ENCODE data around the gene CTAG2. TPM values are rescaled to one million over a fixed set of nuclear protein-coding genes. Genes with fewer than 3 reads are reported as not detected.
"Not testable (repeated sequence)": the region's sequence is repeated elsewhere in the genome, so short reads cannot be mapped to it uniquely, and the experiment has no call there.

Gene CTAG2
- total RNA-seq, 1 experiment from 2014 or later, result not detected

GRCh38 chrX:154628960-154629359 is 24.4 kb downstream of the CTAG2 start:
- H3K4me3 Mint-ChIP-seq (ENCODE audit: low read depth, unreplicated experiment); intact Hi-C loops (cut with micrococcal nuclease; ENCODE audit: unreplicated experiment); DNase-seq; H3K4me1 Mint-ChIP-seq (ENCODE audit: low read depth, unreplicated experiment); H3K27ac Mint-ChIP-seq (ENCODE audit: unreplicated experiment); H3K36me3 Mint-ChIP-seq (ENCODE audit: insufficient read depth, unreplicated experiment); CTCF ChIA-PET; H3K9me3 Mint-ChIP-seq (ENCODE audit: low read depth, unreplicated experiment); H3K27me3 Mint-ChIP-seq (ENCODE audit: unreplicated experiment); BruUV-seq (replicated peaks): not testable (repeated sequence)

DNA sequence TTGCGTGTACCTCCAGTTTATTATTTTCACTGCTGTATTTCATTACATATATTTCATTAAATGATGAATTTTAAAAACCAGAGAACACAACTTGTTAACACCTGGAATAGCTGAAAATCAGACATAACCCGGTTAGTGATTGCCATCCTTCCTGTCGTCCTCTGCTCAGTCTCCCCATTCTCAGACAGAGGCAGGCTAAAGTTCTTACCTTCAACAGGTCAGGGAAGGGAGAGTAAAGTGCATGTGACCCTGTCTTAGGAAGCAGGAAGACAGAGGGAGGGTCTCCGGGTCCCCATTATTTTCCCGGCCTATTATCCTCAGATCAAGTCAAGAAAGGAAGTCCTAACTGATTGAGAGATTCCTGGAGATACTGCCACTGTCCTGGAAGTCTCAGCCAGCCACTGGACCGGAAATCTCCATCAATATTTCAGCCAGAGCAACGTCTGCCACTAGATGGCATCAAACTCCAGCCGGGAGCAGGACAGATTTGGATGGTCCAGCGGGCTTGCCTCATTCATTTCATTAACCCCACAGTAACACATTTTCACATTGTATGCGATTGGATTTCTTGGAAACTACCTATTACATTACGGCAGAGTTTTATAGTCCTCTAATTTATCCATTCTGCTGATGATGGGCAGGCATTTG is 32.5 kb downstream of the CTAG2 start:
- CTCF ChIA-PET; H3K27ac Mint-ChIP-seq (ENCODE audit: unreplicated experiment); H3K36me3 Mint-ChIP-seq (ENCODE audit: insufficient read depth, unreplicated experiment); intact Hi-C loops (cut with micrococcal nuclease; ENCODE audit: unreplicated experiment); H3K4me1 Mint-ChIP-seq (ENCODE audit: low read depth, unreplicated experiment); BruUV-seq (replicated peaks); H3K27me3 Mint-ChIP-seq (ENCODE audit: unreplicated experiment); H3K4me3 Mint-ChIP-seq (ENCODE audit: low read depth, unreplicated experiment); H3K9me3 Mint-ChIP-seq (ENCODE audit: low read depth, unreplicated experiment); DNase-seq: not testable (repeated sequence)

DNA sequence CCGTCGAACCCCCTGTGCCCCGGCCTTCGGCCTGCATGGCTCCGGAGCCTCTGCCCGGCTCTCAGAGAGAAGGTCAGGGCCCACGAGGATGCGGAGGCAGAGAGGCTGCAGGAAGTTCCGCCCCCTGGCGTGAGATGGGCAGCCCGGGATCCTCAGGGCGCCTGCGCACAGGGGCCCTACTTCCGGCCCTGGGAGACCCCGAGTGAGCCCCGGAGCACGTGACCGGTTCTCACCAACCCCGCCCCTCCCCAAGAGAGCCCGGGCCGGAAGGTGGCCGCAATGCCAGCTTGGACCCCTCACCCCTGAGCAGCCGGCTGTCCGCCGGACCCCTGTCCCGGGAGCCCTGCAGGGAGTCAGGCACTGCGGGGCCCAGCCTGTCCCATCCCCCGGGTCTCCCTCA is 34.2 kb downstream of the CTAG2 start, which contains the start of gene CTAG1B:
Gene CTAG1B, minus strand, starts transcription at position 101 of the 400 bp plus-strand sequence. Its CDS starts 64 bp downstream, at position 37.
- BruUV-seq (replicated peaks); H3K4me1 Mint-ChIP-seq (ENCODE audit: low read depth, unreplicated experiment); intact Hi-C loops (cut with micrococcal nuclease; ENCODE audit: unreplicated experiment); H3K27me3 Mint-ChIP-seq (ENCODE audit: unreplicated experiment); H3K9me3 Mint-ChIP-seq (ENCODE audit: low read depth, unreplicated experiment); H3K4me3 Mint-ChIP-seq (ENCODE audit: low read depth, unreplicated experiment); CTCF ChIA-PET; DNase-seq; H3K27ac Mint-ChIP-seq (ENCODE audit: unreplicated experiment); H3K36me3 Mint-ChIP-seq (ENCODE audit: insufficient read depth, unreplicated experiment): not testable (repeated sequence)

- H3K9me3 Mint-ChIP-seq (ENCODE audit: low read depth, unreplicated experiment); H3K4me3 Mint-ChIP-seq (ENCODE audit: low read depth, unreplicated experiment); H3K27me3 Mint-ChIP-seq (ENCODE audit: unreplicated experiment); DNase-seq; H3K27ac Mint-ChIP-seq (ENCODE audit: unreplicated experiment); H3K4me1 Mint-ChIP-seq (ENCODE audit: low read depth, unreplicated experiment); H3K36me3 Mint-ChIP-seq (ENCODE audit: insufficient read depth, unreplicated experiment); BruUV-seq (replicated peaks); intact Hi-C loops (cut with micrococcal nuclease; ENCODE audit: unreplicated experiment); CTCF ChIA-PET: not testable (repeated sequence)
Observed at GRCh38 chrX:154613586-154613985, 39.8 kb downstream of the CTAG2 start.

DNA sequence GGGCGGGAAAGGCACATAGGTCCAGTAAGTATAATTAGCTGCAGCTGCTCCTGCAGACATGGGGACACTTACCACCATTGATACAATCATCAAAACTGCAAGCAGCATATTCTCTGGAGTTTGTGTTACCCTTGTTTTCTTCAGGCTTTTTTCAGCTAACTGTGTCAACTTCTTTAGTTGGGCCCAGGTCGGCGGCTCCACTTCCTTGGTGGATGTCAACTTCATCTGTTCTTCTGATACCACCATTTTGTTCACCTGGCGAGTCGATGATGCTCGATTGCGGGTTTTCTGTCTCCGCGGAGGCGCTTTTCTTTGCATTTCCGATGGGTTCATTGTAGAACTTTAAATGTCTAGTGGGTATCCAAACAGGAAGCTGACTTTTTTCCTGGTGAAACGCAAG is 42.2 kb downstream of the CTAG2 start:
- H3K4me3 Mint-ChIP-seq (ENCODE audit: low read depth, unreplicated experiment); H3K4me1 Mint-ChIP-seq (ENCODE audit: low read depth, unreplicated experiment); CTCF ChIA-PET; DNase-seq; H3K27ac Mint-ChIP-seq (ENCODE audit: unreplicated experiment); H3K27me3 Mint-ChIP-seq (ENCODE audit: unreplicated experiment); H3K36me3 Mint-ChIP-seq (ENCODE audit: insufficient read depth, unreplicated experiment); BruUV-seq (replicated peaks); H3K9me3 Mint-ChIP-seq (ENCODE audit: low read depth, unreplicated experiment); intact Hi-C loops (cut with micrococcal nuclease; ENCODE audit: unreplicated experiment): not testable (repeated sequence)

DNA sequence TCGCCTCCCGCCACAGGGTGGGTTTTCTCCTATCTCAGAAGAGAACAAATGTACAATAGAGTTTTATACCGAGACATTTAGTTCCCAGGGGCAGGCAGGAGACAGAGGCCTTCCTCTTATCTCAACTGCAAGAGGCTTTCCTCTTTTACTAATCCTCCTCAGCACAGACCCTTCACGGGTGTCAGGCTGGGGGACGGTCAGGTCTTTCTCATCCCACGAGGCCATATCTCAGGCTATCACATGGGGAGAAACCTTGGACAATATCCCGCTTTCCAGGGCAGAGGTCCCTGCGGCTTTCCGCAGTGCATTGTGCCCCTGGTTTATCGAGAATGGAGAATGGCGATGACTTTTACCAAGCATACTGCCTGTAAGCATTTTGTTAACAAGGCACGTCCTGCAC is 44.6 kb downstream of the CTAG2 start:
- CTCF ChIA-PET; H3K4me3 Mint-ChIP-seq (ENCODE audit: low read depth, unreplicated experiment); H3K27me3 Mint-ChIP-seq (ENCODE audit: unreplicated experiment); H3K27ac Mint-ChIP-seq (ENCODE audit: unreplicated experiment); intact Hi-C loops (cut with micrococcal nuclease; ENCODE audit: unreplicated experiment); DNase-seq; H3K36me3 Mint-ChIP-seq (ENCODE audit: insufficient read depth, unreplicated experiment); BruUV-seq (replicated peaks); H3K9me3 Mint-ChIP-seq (ENCODE audit: low read depth, unreplicated experiment): not testable (repeated sequence)
- peaks cover 21% of the 10 kb centered on the region for H3K4me1 Mint-ChIP-seq (ENCODE audit: low read depth, unreplicated experiment)

DNA sequence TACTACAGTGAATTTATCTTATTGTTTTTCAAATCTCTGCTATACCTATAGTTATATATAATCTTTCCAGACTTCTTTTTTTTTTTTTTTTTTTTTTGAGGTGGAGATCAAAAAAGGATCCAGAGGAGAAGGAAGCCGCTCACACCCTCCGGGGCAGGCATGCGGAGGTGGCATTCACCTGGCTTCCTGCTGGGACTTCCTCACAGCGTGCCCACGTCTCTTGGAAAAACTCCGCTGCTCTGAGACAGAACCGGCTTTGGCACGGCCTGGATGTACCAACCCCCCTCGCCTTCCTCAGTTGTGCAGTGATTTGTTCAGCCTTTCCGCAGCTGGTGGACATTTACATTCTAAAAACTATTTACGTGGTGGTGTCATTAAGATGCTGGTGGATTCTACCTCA is 45.4 kb downstream of the CTAG2 start:
- CTCF ChIA-PET; DNase-seq; H3K27ac Mint-ChIP-seq (ENCODE audit: unreplicated experiment); H3K27me3 Mint-ChIP-seq (ENCODE audit: unreplicated experiment); H3K9me3 Mint-ChIP-seq (ENCODE audit: low read depth, unreplicated experiment); H3K36me3 Mint-ChIP-seq (ENCODE audit: insufficient read depth, unreplicated experiment); BruUV-seq (replicated peaks); intact Hi-C loops (cut with micrococcal nuclease; ENCODE audit: unreplicated experiment); H3K4me3 Mint-ChIP-seq (ENCODE audit: low read depth, unreplicated experiment): not testable (repeated sequence)
- peaks cover 25% of the 10 kb centered on the region for H3K4me1 Mint-ChIP-seq (ENCODE audit: low read depth, unreplicated experiment)

Data from Calu3 (cell line).